ENCODE measurements around the gene STMP1.
A peak's percentile ranks its signal among the peaks of the same experiment; 100 is the strongest.

Gene STMP1

GRCh38 chr7:135647755-135648154 is 14.6 kb upstream of the STMP1 start:
- TF ChIP-seq POLR2AphosphoS5 (IDR thresholded peaks at IDR 0.05; ENCODE audit: low read depth, low read length) (no peak), FOXP2 (optimal IDR thresholded peaks at IDR 0.05; ENCODE audit: borderline replicate concordance, extremely low read depth, extremely low read length, insufficient read depth) (no peak), SIN3A (IDR thresholded peaks at IDR 0.05; ENCODE audit: borderline replicate concordance, insufficient read depth, low read length) (no peak), TAF1 (IDR thresholded peaks at IDR 0.05; ENCODE audit: borderline replicate concordance, insufficient read depth, low read length) (no peak)
- TF ChIP-seq, protein P1, sequence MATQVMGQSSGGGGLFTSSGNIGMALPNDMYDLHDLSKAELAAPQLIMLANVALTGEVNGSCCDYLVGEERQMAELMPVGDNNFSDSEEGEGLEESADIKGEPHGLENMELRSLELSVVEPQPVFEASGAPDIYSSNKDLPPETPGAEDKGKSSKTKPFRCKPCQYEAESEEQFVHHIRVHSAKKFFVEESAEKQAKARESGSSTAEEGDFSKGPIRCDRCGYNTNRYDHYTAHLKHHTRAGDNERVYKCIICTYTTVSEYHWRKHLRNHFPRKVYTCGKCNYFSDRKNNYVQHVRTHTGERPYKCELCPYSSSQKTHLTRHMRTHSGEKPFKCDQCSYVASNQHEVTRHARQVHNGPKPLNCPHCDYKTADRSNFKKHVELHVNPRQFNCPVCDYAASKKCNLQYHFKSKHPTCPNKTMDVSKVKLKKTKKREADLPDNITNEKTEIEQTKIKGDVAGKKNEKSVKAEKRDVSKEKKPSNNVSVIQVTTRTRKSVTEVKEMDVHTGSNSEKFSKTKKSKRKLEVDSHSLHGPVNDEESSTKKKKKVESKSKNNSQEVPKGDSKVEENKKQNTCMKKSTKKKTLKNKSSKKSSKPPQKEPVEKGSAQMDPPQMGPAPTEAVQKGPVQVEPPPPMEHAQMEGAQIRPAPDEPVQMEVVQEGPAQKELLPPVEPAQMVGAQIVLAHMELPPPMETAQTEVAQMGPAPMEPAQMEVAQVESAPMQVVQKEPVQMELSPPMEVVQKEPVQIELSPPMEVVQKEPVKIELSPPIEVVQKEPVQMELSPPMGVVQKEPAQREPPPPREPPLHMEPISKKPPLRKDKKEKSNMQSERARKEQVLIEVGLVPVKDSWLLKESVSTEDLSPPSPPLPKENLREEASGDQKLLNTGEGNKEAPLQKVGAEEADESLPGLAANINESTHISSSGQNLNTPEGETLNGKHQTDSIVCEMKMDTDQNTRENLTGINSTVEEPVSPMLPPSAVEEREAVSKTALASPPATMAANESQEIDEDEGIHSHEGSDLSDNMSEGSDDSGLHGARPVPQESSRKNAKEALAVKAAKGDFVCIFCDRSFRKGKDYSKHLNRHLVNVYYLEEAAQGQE (IDR thresholded peaks at IDR 0.05; ENCODE audit: insufficient read depth in 1 of 2, low read depth in 2 of 2, low read length in 2 of 2): no peak

- TF ChIP-seq POLR2AphosphoS5 (IDR thresholded peaks at IDR 0.05; ENCODE audit: low read depth, low read length) (no peak), FOXP2 (optimal IDR thresholded peaks at IDR 0.05; ENCODE audit: borderline replicate concordance, extremely low read depth, extremely low read length, insufficient read depth) (no peak), SIN3A (IDR thresholded peaks at IDR 0.05; ENCODE audit: borderline replicate concordance, insufficient read depth, low read length) (no peak), TAF1 (IDR thresholded peaks at IDR 0.05; ENCODE audit: borderline replicate concordance, insufficient read depth, low read length) (no peak)
- TF ChIP-seq, protein P1 (IDR thresholded peaks at IDR 0.05; ENCODE audit: insufficient read depth in 1 of 2, low read depth in 2 of 2, low read length in 2 of 2): no peak
Measured at GRCh38 chr7:135648235-135648634, 14.1 kb upstream of the STMP1 start.

DNA sequence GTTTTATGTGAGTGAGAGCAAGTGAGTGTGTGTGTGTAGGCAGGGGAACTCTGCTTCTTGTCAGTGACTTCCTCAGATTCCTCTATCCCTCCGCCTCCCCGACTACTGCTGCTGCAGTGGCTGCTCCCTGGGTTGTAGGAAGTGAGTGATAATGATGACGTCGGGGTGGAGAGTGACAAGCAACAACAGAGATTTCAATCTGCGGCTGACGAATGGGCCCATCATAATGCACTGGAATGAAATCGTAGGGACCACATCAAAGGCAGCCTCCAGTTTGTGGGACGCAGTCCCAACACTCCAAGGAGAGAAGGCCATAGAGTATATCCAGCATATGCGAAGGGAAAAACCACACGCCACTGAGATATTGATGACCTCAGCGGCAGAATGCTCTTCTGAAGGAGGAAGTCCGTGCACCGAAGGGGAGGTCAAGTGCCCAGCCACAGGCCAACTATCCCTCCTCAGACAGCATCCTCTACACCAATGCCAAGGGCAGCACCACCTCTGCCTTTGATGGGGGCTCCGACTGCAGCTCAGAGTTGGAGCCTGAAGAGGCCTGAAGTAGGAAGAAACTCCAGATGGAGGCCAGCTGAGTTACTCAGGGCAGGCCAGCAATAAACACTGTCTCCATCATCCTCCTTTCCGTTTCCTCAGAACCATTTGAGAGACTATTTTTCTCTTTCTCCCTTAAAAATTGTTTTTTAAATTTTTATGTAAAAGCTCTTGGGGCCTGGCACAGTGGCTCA is 11.3 kb upstream of the STMP1 start:
- peak; percentile 51 for TF ChIP-seq POLR2AphosphoS5 (IDR thresholded peaks at IDR 0.05; ENCODE audit: low read depth, low read length)
- TF ChIP-seq FOXP2 (optimal IDR thresholded peaks at IDR 0.05; ENCODE audit: borderline replicate concordance, extremely low read depth, extremely low read length, insufficient read depth): peak; percentile 60
- TF ChIP-seq TAF1 (IDR thresholded peaks at IDR 0.05; ENCODE audit: borderline replicate concordance, insufficient read depth, low read length): no peak
- 0 out of 2 replicates have a peak, but pooled peaks have one; percentile 52 for TF ChIP-seq SIN3A (IDR thresholded peaks at IDR 0.05; ENCODE audit: borderline replicate concordance, insufficient read depth, low read length)

DNA sequence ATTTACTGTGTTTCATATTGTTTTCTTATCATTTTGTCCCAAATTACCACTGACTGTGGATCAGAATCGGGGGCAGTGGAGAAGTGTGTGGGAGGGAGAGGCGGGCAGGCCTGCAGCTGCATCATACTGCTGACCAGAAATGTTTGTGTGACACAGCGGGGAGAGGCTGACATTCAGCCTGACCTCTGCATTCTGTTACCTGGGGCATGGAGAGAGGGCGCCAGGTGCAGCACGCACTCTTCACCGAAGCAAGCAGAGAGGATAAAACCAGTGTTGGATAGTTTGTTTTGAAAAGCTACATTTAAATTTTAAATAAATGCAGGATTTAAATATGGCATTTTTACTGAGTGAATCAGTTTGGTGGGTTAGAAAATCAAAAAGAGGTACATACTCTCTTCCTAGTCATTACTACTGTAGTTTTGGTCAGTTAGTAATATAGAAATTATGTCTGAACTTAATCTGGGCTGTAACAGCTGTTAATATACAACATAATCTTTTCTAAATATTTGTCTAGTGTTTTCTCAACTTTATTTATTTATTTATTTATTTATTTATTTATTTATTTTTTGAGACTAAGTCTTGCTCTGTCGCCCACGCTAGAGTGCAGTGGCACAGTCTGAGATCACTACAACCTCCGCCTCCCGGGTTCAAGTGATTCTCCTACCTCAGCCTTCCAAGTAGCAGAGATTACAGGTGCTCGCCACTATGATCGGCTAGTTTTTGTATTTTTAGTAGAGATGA is 8.8 kb upstream of the STMP1 start:
- TF ChIP-seq, protein P1 (IDR thresholded peaks at IDR 0.05; ENCODE audit: insufficient read depth in 1 of 2, low read depth in 2 of 2, low read length in 2 of 2): no peak
- no peak for TF ChIP-seq POLR2AphosphoS5 (IDR thresholded peaks at IDR 0.05; ENCODE audit: low read depth, low read length)
- TF ChIP-seq FOXP2 (optimal IDR thresholded peaks at IDR 0.05; ENCODE audit: borderline replicate concordance, extremely low read depth, extremely low read length, insufficient read depth): no peak
- TF ChIP-seq SIN3A (IDR thresholded peaks at IDR 0.05; ENCODE audit: borderline replicate concordance, insufficient read depth, low read length): no peak
- no peak for TF ChIP-seq TAF1 (IDR thresholded peaks at IDR 0.05; ENCODE audit: borderline replicate concordance, insufficient read depth, low read length)

DNA sequence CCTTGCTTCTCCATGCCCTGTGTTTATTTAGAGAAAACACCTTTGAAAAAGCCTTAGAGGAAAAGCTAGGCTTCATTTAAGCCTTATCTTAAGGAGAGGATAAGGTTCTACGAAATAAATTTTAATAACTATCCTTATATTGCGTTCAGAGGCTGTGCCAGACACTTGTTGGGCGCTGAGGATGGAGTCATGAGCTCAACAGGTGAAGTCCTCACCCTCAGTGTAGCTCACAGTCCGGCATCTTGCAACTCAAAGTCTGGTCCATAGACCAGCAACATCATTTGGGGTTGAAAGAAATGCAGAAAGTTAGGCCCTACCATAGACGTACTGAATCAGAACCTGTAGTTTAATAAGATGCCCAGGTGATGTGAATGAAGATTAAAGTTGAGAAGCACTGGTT is 3.8 kb upstream of the STMP1 start:
- no peak for TF ChIP-seq FOXP2 (optimal IDR thresholded peaks at IDR 0.05; ENCODE audit: borderline replicate concordance, extremely low read depth, extremely low read length, insufficient read depth)

All from PFSK-1 (cell line).